ENCODE data around the gene RAB5A. TPM values are rescaled to one million over a fixed set of nuclear protein-coding genes. Genes with fewer than 3 reads are reported as not detected.

RAB5A gene
- total and polyA plus RNA-seq, 12 donors = 33.9 to 80.9 (median 64.5) TPM

DNA sequence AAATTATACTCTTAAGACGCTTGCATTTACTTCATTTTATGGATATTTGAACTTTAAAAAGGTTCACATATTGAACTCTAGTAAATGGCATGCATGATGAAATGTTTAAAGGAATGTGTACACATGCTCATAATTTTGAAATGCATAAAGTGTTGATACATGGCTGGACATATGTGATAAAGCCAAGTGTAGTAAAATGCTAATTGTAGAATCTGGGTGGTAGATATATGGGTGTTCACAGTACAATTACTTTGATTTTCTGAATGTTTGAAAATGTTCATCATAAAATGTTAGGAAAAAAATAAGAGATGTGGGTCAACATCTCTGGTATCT lies 8.6 kb upstream of the RAB5A start:
- intact Hi-C loops (cut with DNase I) = no loop called here
- ATAC-seq = no peak

GRCh38 chr3:19940643-19941042 lies 6.3 kb upstream of the RAB5A start:
- intact Hi-C loops (cut with DNase I) = loop anchor here in 3 of 10 donors (5.0 to 10.0 kb wide), 3 partner anchors 48 to 244 kb away; partner anchors contain the start of gene SGO1 (in 1 of the 3)
- H3K9me3 ChIP-seq = no peaks in the 10 kb centered on the region
- DNase-seq (no peak), ATAC-seq (no peak)
- WGBS, 2 donors = 84 to 93% methylated on average over 1 of the region's 1 CpG
- H3K27me3 ChIP-seq = peaks cover 0 to 1% (median 0%) of the 10 kb centered on the region in 7 donors
- no peak overlapping the region for H3K4me3 ChIP-seq
- no peak for TF ChIP-seq CTCF (IDR thresholded peaks at IDR 0.05)
- no peak overlapping the region for H3K27ac ChIP-seq
- H3K4me1 ChIP-seq = peaks cover 0 to 4% (median 0%) of the 10 kb centered on the region in 9 donors
- no peaks in the 10 kb centered on the region for H3K36me3 ChIP-seq

More for the DNA sequence above, 8.6 kb upstream of the RAB5A start:
- no peaks in the 10 kb centered on the region for H3K9me3 ChIP-seq
- TF ChIP-seq CTCF (IDR thresholded peaks at IDR 0.05) = no peak
- H3K4me3 ChIP-seq = no peak overlapping the region
- H3K27ac ChIP-seq = no peak overlapping the region
- no peak for DNase-seq
- 95 to 98% methylated on average over 1 of the region's 1 CpG for WGBS, 2 donors
- H3K36me3 ChIP-seq = no peaks in the 10 kb centered on the region
- H3K4me1 ChIP-seq = no peaks in the 10 kb centered on the region
- H3K27me3 ChIP-seq = peaks cover 0 to 11% (median 4%) of the 10 kb centered on the region in 7 donors

DNA sequence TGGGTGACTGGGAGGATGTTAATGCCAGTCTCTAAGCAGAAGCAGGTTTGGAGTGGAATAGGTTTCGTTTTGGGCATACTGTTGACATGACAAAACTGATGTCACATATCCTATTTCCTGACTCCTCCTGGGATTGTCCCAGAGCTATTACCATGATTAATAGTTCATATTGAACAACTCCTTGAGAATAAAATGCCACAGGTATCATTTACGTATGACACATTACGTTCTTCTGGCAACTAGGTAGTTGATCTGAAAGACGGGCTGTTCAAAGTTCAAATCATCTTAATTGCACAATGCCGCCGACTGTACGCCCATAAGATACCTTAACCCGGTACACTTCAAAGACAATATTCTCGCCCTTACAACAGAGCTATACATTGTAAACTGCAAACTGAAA lies 1.4 kb upstream of the RAB5A start:
- 96 to 97% methylated on average over 9 of the region's 9 CpGs for WGBS, 2 donors
- TF ChIP-seq CTCF (IDR thresholded peaks at IDR 0.05) = no peak
- H3K4me1 ChIP-seq = peaks cover 0 to 36% (median 26%) of the 10 kb centered on the region in 9 donors
- intact Hi-C loops (cut with DNase I) = loop anchor here in 7 of 10 donors (5.0 to 10.0 kb wide), 7 partner anchors 58 to 242 kb away; partner anchors contain the start of genes KAT2B (in 4 of the 7) and SGO1 (in 3 of the 7)
- no peaks in the 10 kb centered on the region for H3K27me3 ChIP-seq
- no peak for ATAC-seq
- H3K27ac ChIP-seq = no peak overlapping the region
- H3K9me3 ChIP-seq = no peaks in the 10 kb centered on the region
- DNase-seq = no peak
- H3K4me3 ChIP-seq = peak overlapping the region in 1 of 10 donors; percentile 99
- peaks cover 0 to 6% (median 0%) of the 10 kb centered on the region in 9 donors for H3K36me3 ChIP-seq

GRCh38 chr3:19945969-19946831 lies 697 bp upstream of the RAB5A start:
- Histone ChIP-seq H3K36me3 (peaks cover 0 to 12% (median 0%) of the 10 kb centered on the region in 9 donors), H3K9me3 (no peaks in the 10 kb centered on the region), H3K4me3 (peak overlapping the region; percentile 66 to 99 (median 96)), H3K27me3 (no peaks in the 10 kb centered on the region), H3K4me1 (peaks cover 0 to 36% (median 32%) of the 10 kb centered on the region in 9 donors), H3K27ac (peak overlapping the region; percentile 89 to 99 (median 98))
- TF ChIP-seq CTCF (IDR thresholded peaks at IDR 0.05) = no peak
- no peak for DNase-seq
- intact Hi-C loops (cut with DNase I) = loop anchor here in 8 of 10 donors (2.0 to 10.0 kb wide), 11 partner anchors 57 to 241 kb away; partner anchors contain the start of genes KAT2B (in 5 of the 8) and SGO1 (in 4 of the 8)
- WGBS, 2 donors = 39 to 40% methylated on average over 26 of the region's 26 CpGs
- ATAC-seq = peak; percentile 0 to 33 (median 6)

Measured in heart right ventricle (tissue), 16 donors.